22Rv1 (cell line): ENCODE results near the gene EFS.

ENCODE experiments used
- ZFX ChIP-seq: fragments of 450-650 bp; IDR thresholded peaks from 2 replicates; pipeline ENCODE4 v1.6.1; 2017; ENCODE audit warnings: antibody characterized with exemption, borderline replicate concordance
- TF ChIP-seq, protein P1 (sequence below): fragments of 450-650 bp; IDR thresholded peaks from 2 replicates; pipeline ENCODE4 v1.5.1; 2017; ENCODE audit warnings: mild to moderate bottlenecking

DNA sequence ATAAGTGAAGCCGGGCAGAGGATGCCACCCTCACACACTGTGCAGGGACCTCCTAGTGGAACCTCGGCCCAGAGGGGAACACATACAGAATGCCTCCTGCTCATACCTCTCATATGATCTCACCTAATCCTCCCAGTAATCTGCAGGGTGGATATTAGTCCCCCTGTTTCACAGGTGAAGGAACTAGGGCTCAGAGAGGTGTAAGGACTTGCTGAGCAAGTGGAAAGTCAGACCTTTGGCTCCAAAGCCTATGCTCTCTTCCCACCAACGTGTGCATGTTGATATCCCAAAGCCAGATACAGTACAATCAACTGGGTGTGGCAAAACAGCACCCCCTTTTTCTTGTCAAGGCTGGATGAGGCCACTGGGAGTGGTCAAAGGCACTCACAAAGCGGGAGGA, 38.9 kb upstream of the EFS start:
- TF ChIP-seq, protein P1, sequence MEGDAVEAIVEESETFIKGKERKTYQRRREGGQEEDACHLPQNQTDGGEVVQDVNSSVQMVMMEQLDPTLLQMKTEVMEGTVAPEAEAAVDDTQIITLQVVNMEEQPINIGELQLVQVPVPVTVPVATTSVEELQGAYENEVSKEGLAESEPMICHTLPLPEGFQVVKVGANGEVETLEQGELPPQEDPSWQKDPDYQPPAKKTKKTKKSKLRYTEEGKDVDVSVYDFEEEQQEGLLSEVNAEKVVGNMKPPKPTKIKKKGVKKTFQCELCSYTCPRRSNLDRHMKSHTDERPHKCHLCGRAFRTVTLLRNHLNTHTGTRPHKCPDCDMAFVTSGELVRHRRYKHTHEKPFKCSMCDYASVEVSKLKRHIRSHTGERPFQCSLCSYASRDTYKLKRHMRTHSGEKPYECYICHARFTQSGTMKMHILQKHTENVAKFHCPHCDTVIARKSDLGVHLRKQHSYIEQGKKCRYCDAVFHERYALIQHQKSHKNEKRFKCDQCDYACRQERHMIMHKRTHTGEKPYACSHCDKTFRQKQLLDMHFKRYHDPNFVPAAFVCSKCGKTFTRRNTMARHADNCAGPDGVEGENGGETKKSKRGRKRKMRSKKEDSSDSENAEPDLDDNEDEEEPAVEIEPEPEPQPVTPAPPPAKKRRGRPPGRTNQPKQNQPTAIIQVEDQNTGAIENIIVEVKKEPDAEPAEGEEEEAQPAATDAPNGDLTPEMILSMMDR = no peak
- no peak for TF ChIP-seq ZFX
